Activated T-cell treated with anti-CD3 and anti-CD28 coated beads for 1 hour (primary cell): ENCODE data around the gene SLC6A1.

Source experiments
- DNase-seq: peaks from one replicate; pipeline ENCODE4 v3.0.0-alpha.2; 2020; ENCODE audit warnings: low read depth

The SLC6A1 gene

GRCh38 chr3:10970306-10970960, 22.1 kb upstream of the SLC6A1 start:
- no peak for DNase-seq

DNA sequence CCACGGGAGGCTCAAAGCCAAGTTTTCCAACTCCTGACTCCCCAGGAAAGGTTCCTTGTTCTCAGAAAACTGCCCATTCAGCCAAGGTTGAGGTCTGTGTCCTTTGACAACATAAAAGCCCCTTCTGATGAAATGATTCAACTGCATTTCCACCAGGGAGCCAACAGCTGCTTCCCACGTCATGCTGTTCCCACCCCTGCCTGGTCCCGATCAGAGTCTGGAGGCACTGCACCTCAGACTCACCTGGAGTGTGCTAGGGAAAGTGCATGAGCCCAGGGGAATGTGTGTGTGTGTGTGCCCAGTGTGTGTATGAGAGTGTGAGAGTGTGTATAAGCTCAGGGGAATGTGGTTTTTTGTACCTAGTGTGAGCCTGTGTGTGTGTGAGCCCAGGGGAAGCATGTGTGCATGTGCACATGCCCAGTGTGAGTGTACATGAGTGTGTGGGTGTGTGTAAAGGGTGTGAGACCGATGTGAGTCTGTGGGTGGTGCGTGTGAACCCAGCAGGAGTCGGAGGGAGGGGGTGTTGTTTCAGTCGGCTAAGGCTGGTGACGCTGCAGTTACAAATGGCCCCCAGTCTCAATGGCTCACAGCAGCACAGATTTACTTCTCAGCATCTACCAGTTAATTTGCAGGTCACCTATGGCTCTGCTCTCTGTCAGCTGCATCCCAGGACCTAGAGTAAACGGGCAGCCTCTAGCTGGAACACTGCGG, 20.3 kb upstream of the SLC6A1 start:
- DNase-seq: no peak

GRCh38 chr3:10973046-10973595, 19.4 kb upstream of the SLC6A1 start:
- DNase-seq: no peak

DNA sequence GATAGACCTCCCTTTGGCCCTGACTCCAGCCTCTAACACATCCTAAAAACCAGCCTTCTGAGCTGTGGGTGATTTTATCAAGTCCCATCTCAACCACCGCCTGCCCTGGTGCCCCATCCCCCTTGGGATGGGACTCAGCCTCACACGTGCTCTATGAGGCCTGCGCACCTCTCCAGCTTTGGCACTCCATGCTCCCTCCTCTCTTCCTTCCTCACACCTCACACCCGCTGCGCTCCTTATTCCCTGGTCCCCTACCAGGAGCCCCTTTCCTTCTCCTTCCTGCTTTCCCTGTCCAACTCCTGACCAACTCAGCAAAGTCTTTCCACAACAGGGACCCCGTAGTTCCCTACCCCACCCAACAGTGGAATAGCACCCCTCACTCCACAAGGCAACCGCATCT, 18.4 kb upstream of the SLC6A1 start:
- no peak for DNase-seq

- no peak for DNase-seq
Measured at GRCh38 chr3:10974746-10975375, 17.7 kb upstream of the SLC6A1 start.

DNA sequence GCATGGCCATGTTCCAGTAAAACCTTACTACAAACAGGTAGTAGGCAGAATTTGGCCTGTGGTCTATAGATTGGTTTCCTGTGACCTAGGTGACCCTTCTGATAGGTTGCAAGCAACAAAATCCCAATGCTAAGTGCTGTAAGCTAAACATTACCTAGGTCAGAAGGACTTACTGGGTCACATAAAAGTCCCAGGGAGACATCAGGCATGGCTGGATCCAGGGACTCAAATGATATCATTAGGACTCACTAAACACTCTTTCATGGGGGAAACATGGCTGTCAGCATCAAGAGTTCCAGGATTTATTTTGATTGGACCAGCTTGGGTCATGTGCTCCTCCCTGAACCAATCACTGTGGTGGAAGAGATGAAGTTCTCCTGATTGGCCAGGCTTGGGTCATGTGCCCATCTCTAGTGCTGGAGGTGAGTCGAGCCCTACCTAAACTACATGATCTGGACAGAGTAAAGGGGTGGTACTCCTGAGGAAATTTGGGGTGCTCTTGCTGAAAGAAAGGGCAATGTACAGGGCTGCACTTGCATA, 16.8 kb upstream of the SLC6A1 start:
- no peak for DNase-seq

DNA sequence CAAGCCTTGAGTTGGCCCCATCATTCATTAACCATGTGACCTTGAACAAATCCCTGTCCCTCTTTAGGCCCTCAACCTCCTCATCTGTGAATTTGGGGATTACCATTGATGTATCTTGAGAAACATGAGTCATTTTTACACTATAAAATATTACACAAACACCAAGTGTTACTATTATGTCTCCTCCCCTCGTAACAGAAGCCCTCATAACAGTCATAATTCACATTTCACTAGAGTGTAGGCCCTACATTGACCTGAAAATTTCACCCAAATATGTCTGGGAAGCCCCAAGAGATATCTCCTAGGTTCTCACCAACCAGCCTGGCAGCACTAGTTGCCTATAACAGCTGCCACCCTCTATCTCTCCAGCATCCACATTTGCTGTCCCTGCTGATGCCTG, 15.8 kb upstream of the SLC6A1 start:
- no peak for DNase-seq

DNA sequence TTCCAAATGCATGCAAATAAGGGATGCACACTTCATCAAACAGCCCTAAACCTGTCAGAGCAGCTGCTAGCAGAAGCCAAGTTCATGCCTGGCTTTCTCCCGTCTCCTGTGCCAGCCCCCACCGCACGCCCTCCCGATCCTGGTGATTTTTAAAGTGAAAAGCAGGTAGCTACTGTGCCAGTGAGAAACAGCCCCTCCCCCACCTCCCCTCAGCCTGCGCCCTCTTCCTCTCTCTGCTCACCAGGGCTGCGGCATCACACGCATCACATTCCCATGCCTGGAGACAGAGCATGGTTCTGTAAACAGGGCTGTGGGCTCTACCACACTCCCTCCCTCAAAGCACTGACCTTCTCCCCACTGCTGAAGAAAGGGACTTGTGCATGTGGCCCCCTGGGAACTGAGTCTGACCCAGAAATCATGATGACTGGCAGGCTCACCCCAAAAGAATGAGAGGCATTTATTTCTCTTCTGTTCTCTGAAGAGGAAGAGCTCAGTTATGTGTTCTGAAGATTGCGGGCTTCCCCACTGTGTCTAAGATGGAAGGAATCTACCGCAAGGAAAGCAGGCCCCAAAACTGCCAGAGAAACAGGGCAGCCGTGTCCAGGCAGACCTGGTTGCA, 14.5 kb upstream of the SLC6A1 start:
- DNase-seq: no peak

GRCh38 chr3:10978956-10979355, 13.6 kb upstream of the SLC6A1 start:
- no peak for DNase-seq

GRCh38 chr3:10980312-10980711, 12.2 kb upstream of the SLC6A1 start:
- DNase-seq: no peak

DNA sequence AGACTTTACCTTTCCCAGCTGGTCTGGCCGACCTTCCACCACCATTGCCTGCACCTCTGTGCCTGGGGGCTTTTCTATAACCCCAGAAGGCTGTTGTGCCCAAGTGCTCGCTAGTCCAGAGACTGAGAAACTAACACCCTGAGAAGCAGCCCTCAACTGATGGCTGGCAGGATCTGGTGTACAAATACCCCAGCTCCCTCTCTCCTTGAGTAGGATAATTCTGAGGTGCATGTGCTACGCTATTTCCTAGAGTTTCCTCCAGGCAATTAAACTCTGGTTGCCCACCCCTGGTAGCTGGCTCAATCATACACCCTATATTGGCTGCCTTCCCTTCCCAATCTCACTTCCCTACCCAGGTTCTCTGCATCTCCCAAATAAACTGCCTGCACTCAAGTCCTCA, 11.5 kb upstream of the SLC6A1 start:
- no peak for DNase-seq

- DNase-seq: no peak
Measured at GRCh38 chr3:10981961-10982360, 10.6 kb upstream of the SLC6A1 start.

- DNase-seq: no peak
Measured at GRCh38 chr3:10982782-10983181, 9.8 kb upstream of the SLC6A1 start.

GRCh38 chr3:10983219-10983916, 9.2 kb upstream of the SLC6A1 start:
- DNase-seq: no peak

DNA sequence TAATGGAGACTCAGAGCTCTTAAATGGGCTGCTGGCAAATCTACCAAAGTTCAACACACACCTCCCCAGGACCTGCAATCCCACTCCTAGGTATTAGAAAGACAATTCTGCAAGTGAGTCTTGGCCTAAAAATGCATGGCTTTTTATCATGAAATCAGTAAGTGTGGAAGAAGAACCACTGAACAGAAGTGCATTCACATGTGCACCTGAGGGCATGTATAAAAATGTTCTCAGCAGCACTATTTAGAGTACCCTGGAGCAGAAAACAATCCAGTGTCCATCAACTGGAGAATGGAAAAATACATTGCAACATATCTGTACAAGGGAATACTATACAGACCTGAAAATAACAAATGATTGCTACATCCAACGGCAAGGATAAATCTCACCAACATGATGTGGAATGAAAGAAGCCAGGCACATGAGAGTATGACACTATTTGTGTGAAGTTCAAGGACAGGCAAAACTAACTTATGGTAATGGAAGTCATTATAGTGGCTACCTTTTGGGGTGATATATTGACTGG, 8.1 kb upstream of the SLC6A1 start:
- DNase-seq: no peak

- DNase-seq: no peak
Measured at GRCh38 chr3:10985181-10985580, 7.4 kb upstream of the SLC6A1 start.

DNA sequence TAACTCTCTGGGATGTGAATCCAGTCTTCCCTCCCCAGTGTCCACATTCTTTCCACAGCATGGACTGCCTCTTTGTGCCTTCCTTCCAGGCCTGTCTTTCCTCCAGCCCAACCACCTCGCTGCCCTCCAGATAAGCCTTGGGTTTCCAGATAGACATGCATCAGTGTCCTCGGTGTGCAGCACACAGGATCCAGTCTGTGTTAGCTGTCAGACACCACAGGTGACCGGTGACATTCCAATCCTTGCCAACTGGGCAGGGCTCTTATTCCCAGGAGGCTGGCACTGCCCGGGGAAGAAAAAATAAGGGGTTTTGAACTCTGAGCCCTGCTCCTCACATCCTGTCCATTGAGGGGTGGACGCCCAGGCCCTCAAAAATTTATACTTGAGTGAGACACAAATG, 6.0 kb upstream of the SLC6A1 start:
- DNase-seq: no peak

- no peak for DNase-seq
Measured at GRCh38 chr3:10988001-10988665, 4.4 kb upstream of the SLC6A1 start.

GRCh38 chr3:10988991-10989484, 3.5 kb upstream of the SLC6A1 start:
- DNase-seq: no peak

DNA sequence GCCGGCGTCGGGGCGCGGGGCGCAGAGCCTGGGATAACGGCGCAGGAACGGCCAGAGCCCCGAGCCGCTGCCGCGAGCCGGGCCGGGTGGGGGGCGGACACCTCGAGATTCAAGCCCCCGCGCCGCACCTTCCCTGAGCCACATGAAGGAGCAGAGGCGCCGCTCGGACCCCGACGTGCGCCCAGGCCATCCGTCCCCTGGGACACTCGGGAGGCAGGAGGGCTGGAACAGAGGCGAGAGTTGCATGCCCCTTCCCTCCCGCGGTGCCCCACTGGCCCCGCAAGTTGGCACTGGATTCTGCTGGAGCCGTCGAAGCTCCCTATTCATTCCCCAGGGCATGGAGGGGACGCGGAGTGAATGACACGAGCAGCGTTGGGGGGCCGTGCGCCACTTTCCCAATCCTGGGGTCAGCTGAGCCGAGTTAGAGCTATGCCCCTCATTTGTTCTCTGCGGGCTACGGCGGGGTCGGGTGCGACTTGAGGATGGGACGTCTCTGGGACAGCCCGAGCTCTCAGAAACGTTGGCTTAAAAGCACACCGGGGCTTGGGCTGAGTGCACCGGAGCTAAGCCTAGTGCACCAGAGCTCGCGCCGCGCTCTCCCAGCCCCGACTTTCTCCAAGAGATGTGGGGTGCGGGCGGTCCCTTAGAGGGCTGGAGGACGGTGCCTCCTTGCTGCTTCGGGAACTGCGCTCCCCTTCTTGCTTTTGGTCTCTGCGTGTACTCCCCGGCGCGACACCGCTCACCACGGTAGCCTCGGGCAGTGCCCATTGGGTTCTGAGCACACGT, 588 bp downstream of the SLC6A1 start:
- no peak for DNase-seq
